Measurements from ENCODE around the gene TMEM167B. TPM values are rescaled to one million over a fixed set of nuclear protein-coding genes. Genes with fewer than 3 reads are reported as not detected.

Gene TMEM167B
- total RNA-seq, 1 experiment from 2014 or later: 23.6 TPM

GRCh38 chr1:109083923-109084322, 6.6 kb upstream of the TMEM167B start:
- Histone ChIP-seq H3K79me2 (ENCODE audit: low read depth) (no peaks in the 10 kb centered on the region), H3F3A (ENCODE audit: insufficient read depth, low read depth) (peaks cover 9% of the 10 kb centered on the region), H2AFZ (no peak overlapping the region), H3K4me1 (replicated peaks; ENCODE audit: insufficient read depth) (no peaks in the 10 kb centered on the region), H3K9me3 (ENCODE audit: insufficient read depth, low read depth) (no peaks in the 10 kb centered on the region), H3K4me3 (no peak overlapping the region), H3K36me3 (ENCODE audit: low read depth) (no peaks in the 10 kb centered on the region), H3K27me3 (ENCODE audit: insufficient read depth, low read depth) (no peaks in the 10 kb centered on the region), H3K9me2 (ENCODE audit: insufficient read depth) (no peaks in the 10 kb centered on the region), H3K27ac (no peak overlapping the region), H4K20me1 (ENCODE audit: insufficient read depth) (no peaks in the 10 kb centered on the region), H3K4me2 (no peak overlapping the region)
- no TSS peak for BruUV-seq (replicated peaks)
- intact Hi-C loops (cut with micrococcal nuclease; ENCODE audit: unreplicated experiment): no loop called here
- DNase-seq: peak in 1 of 2 experiments; percentile 21
- TF ChIP-seq CTCF (conservative IDR thresholded peaks at IDR 0.05): no peak
- ChIA-PET CTCF (no interaction called here), POLR2A (ENCODE audit: unreplicated experiment) (no interaction called here)

- intact Hi-C loops (cut with micrococcal nuclease; ENCODE audit: unreplicated experiment): no loop called here
- no peaks in the 10 kb centered on the region for H3K36me3 ChIP-seq (ENCODE audit: low read depth)
- H3F3A ChIP-seq (ENCODE audit: insufficient read depth, low read depth): peaks cover 19% of the 10 kb centered on the region
- ChIA-PET CTCF (no interaction called here), POLR2A (ENCODE audit: unreplicated experiment) (interaction anchor here (0.6 kb wide), 1 partner anchor 312 kb away, joined by 10 read pairs; no protein-coding TSS in a partner anchor)
- H3K4me1 ChIP-seq (replicated peaks; ENCODE audit: insufficient read depth): peaks cover 6% of the 10 kb centered on the region
- no peak for TF ChIP-seq EZH2 (IDR thresholded peaks at IDR 0.05; ENCODE audit: low read depth)
- TF ChIP-seq CTCF (conservative IDR thresholded peaks at IDR 0.05): no peak
- H3K27me3 ChIP-seq (ENCODE audit: insufficient read depth, low read depth): no peaks in the 10 kb centered on the region
- peak in 1 of 2 experiments; percentile 30 for DNase-seq
- no peak overlapping the region for H2AFZ ChIP-seq
- no peaks in the 10 kb centered on the region for H4K20me1 ChIP-seq (ENCODE audit: insufficient read depth)
- no peaks in the 10 kb centered on the region for H3K9me3 ChIP-seq (ENCODE audit: insufficient read depth, low read depth)
- H3K79me2 ChIP-seq (ENCODE audit: low read depth): peaks cover 6% of the 10 kb centered on the region
- no peak overlapping the region for H3K4me2 ChIP-seq
- H3K27ac ChIP-seq: no peak overlapping the region
- BruUV-seq (replicated peaks): no TSS peak
- H3K9me2 ChIP-seq (ENCODE audit: insufficient read depth): no peaks in the 10 kb centered on the region
- no peak overlapping the region for H3K4me3 ChIP-seq
Observed at GRCh38 chr1:109084563-109085517, 5.7 kb upstream of the TMEM167B start.

GRCh38 chr1:109089242-109090015, 1.1 kb upstream of the TMEM167B start:
- ChIA-PET CTCF (interaction anchor here (0.5 to 2.5 kb wide), 4 partner anchors 10 to 124 kb away, joined by 3 to 11 read pairs (median 4); partner anchors contain the start of gene SARS1), POLR2A (ENCODE audit: unreplicated experiment) (interaction anchor here (0.6 to 1.8 kb wide), 2 partner anchors 10 kb away, joined by 3 to 9 read pairs; no protein-coding TSS in a partner anchor)
- Histone ChIP-seq H3K4me1 (replicated peaks; ENCODE audit: insufficient read depth) (peaks cover 21% of the 10 kb centered on the region), H3K79me2 (ENCODE audit: low read depth) (peaks cover 43% of the 10 kb centered on the region), H3K9me2 (ENCODE audit: insufficient read depth) (no peaks in the 10 kb centered on the region), H3K4me3 (peak overlapping the region; percentile 74), H3K4me2 (peak overlapping the region; percentile 88), H3K9me3 (ENCODE audit: insufficient read depth, low read depth) (no peaks in the 10 kb centered on the region), H3F3A (ENCODE audit: insufficient read depth, low read depth) (peaks cover 27% of the 10 kb centered on the region), H4K20me1 (ENCODE audit: insufficient read depth) (no peaks in the 10 kb centered on the region), H3K27me3 (ENCODE audit: insufficient read depth, low read depth) (no peaks in the 10 kb centered on the region), H3K36me3 (ENCODE audit: low read depth) (peaks cover 4% of the 10 kb centered on the region; the same call in 1 of the 2 replicates), H2AFZ (peak overlapping the region; percentile 90), H3K27ac (peak overlapping the region; percentile 78)
- TF ChIP-seq CTCF (conservative IDR thresholded peaks at IDR 0.05) (peak; percentile 89), EZH2 (IDR thresholded peaks at IDR 0.05; ENCODE audit: low read depth) (no peak)
- DNase-seq: peak; percentile 81 to 82
- intact Hi-C loops (cut with micrococcal nuclease; ENCODE audit: unreplicated experiment): loop anchor here (1.0 to 2.0 kb wide), 3 partner anchors 23 to 310 kb away; a partner anchor contains a TSS
- BruUV-seq (replicated peaks): no TSS peak

All from PC-9 (cell line).